Endothelial cell of umbilical vein (primary cell): Measurements from ENCODE around the gene SGCD. TPM values are rescaled to one million over a fixed set of nuclear protein-coding genes. Genes with fewer than 3 reads are reported as not detected.

Experiments
- BruUV-seq: library from RNA; stranded (reverse); fragments of 400-500 nt; replicated peaks from 2 replicates; lab custom pipeline; 2021; lab: Mats Ljungman, UMichigan
- CTCF ChIA-PET: fragments of 300-600, 350-600 bp; sonication (Branson Sonifier 250); formaldehyde crosslinking; loops from one replicate; lab custom pipeline; 2021; ENCODE audit warnings: antibody characterized with exemption, inconsistent platforms; lab: Charles Lee
- POLR2A ChIA-PET: fragments of 300-600, 350-600 bp; sonication (Branson Sonifier 250); formaldehyde crosslinking; loops from one replicate; lab custom pipeline; 2021; ENCODE audit warnings: antibody characterized with exemption, inconsistent platforms; lab: Charles Lee
- DNase-seq: peaks from one replicate; pipeline ENCODE4 v3.0.0-alpha.2; 2011; ENCODE audit warnings: low read depth, low spot score
- FAIRE-seq: peaks from 2 replicates; lab custom pipeline; 2011; peaks lifted over from hg19 to GRCh38; lab: Jason Lieb, UNC
- H2AFZ ChIP-seq: 2 replicates; pipeline ENCODE4 v1.6.0; 2012; ENCODE audit warnings: low read depth, low read length, control low read depth, inconsistent platforms
- H3K27ac ChIP-seq: 2 replicates; pipeline ENCODE4 v1.5.1; 2011; ENCODE audit warnings: low read depth, mild to moderate bottlenecking, control low read depth, low read length, moderate library complexity; ENCODE audit not compliant: insufficient read depth
- H3K27me3 ChIP-seq, 2 experiments: 2 replicates each; pipeline versions ENCODE4 v1.6.0 to v1.6.1; 2011; ENCODE audit warnings: low read length in 2 of 2, mixed read lengths in 1 of 2; ENCODE audit not compliant: control insufficient read depth in 2 of 2, insufficient read depth in 2 of 2
- H3K36me3 ChIP-seq, 2 experiments: 2 replicates in 1 of 2; 3 replicates in 1 of 2; pipeline ENCODE4 v1.5.1; 2011; ENCODE audit warnings: low read length in 2 of 2, mild to moderate bottlenecking in 1 of 2, moderate library complexity in 1 of 2; ENCODE audit not compliant: control insufficient read depth in 2 of 2, insufficient read depth in 2 of 2; ENCODE audit errors: extremely low read depth in 1 of 2
- H3K4me1 ChIP-seq: 3 replicates; pipeline ENCODE4 v1.5.1; 2011; ENCODE audit warnings: mild to moderate bottlenecking, low read length; ENCODE audit not compliant: control insufficient read depth, insufficient read depth; ENCODE audit errors: extremely low read depth
- H3K4me2 ChIP-seq: 2 replicates; pipeline ENCODE4 v1.6.1; 2011; ENCODE audit warnings: low read length, control low read depth, mixed read lengths; ENCODE audit not compliant: insufficient read depth
- H3K4me3 ChIP-seq, 3 experiments: fragments of 200-600 bp in 1 of 3; sonication (generic), shearing (Covaris generic) in 1 of 3; replicated peaks in 1 of 3; 2 replicates each; pipeline ENCODE4 v1.5.1; 2011 to 2016; ENCODE audit warnings: control low read depth in 3 of 3, low read length in 3 of 3, mild to moderate bottlenecking in 2 of 3, inconsistent platforms in 1 of 3, low read depth in 1 of 3, moderate library complexity in 1 of 3; ENCODE audit not compliant: insufficient read depth in 1 of 3
- H3K79me2 ChIP-seq: 2 replicates; pipeline ENCODE4 v1.6.0; 2012; ENCODE audit warnings: low read length, inconsistent platforms; ENCODE audit not compliant: control insufficient read depth, insufficient read depth
- H3K9ac ChIP-seq: replicated peaks from 2 replicates; pipeline ENCODE3; 2011; ENCODE audit warnings: low read length, control low read depth; ENCODE audit not compliant: insufficient read depth; ENCODE audit errors: extremely low read depth
- H3K9me1 ChIP-seq: replicated peaks from 3 replicates; pipeline ENCODE4 v1.6.0; 2011; ENCODE audit warnings: mild to moderate bottlenecking, low read length; ENCODE audit not compliant: control insufficient read depth, insufficient read depth; ENCODE audit errors: extremely low read depth
- H3K9me3 ChIP-seq: replicated peaks from 2 replicates; pipeline ENCODE4 v1.5.1; 2012; ENCODE audit warnings: low read length, inconsistent platforms; ENCODE audit not compliant: control insufficient read depth, insufficient read depth
- H4K20me1 ChIP-seq: replicated peaks from 2 replicates; pipeline ENCODE3; 2011; ENCODE audit warnings: mild to moderate bottlenecking, low read length; ENCODE audit not compliant: control insufficient read depth, insufficient read depth; ENCODE audit errors: extremely low read depth
- CTCF ChIP-seq, 2 donors: IDR thresholded peaks; 1 replicate in 1 of 2; 2 replicates in 1 of 2; pipeline ENCODE4 v1.5.1; 2011; ENCODE audit warnings: low read length in 2 of 2, mild to moderate bottlenecking in 2 of 2, moderate library complexity in 2 of 2, control low read depth in 1 of 2, inconsistent platforms in 1 of 2, low read depth in 1 of 2; ENCODE audit not compliant: insufficient read depth in 1 of 2; ENCODE audit errors: extremely low read depth in 1 of 2
- EZH2 ChIP-seq: IDR thresholded peaks from 2 replicates; pipeline ENCODE4 v1.6.1; 2012; ENCODE audit warnings: borderline replicate concordance, low read depth, mild to moderate bottlenecking, moderate library complexity, low read length, inconsistent platforms; ENCODE audit not compliant: severe bottlenecking
- FOS ChIP-seq: IDR thresholded peaks from 2 replicates; pipeline ENCODE4 v1.6.1; 2011; ENCODE audit warnings: mild to moderate bottlenecking, low read length, moderate library complexity, borderline replicate concordance; ENCODE audit not compliant: insufficient read depth
- GATA2 ChIP-seq: IDR thresholded peaks from 2 replicates; pipeline ENCODE4 v1.7.0; 2011; ENCODE audit warnings: low read depth, mild to moderate bottlenecking, moderate library complexity, mixed read lengths, low read length; ENCODE audit not compliant: insufficient read length, insufficient read depth
- JUN ChIP-seq: IDR thresholded peaks from 2 replicates; pipeline ENCODE4 v1.6.1; 2011; ENCODE audit warnings: borderline replicate concordance, low read depth; ENCODE audit not compliant: insufficient read length, insufficient read depth
- MAX ChIP-seq: IDR thresholded peaks from 2 replicates; pipeline ENCODE4 v1.6.1; 2011; ENCODE audit not compliant: insufficient read depth, insufficient read length
- MYC ChIP-seq: IDR thresholded peaks from one replicate; pipeline ENCODE4 v1.6.1; 2011; ENCODE audit warnings: mild to moderate bottlenecking, low read depth, low read length
- POLR2A ChIP-seq: IDR thresholded peaks from 2 replicates; pipeline ENCODE4 v1.6.1; 2012; ENCODE audit warnings: low read depth, mild to moderate bottlenecking, control low read depth, low read length
- POLR2AphosphoS5 ChIP-seq: IDR thresholded peaks from 2 replicates; pipeline ENCODE4 v1.6.1; 2012; ENCODE audit warnings: low read depth, mild to moderate bottlenecking, control low read depth, low read length, moderate library complexity; ENCODE audit not compliant: insufficient read depth
- dilution Hi-C: fragments of 300-500 bp; cut with MboI; formaldehyde crosslinking; loops from one replicate; pipeline ENCODE4 v1.15.0; 2019; ENCODE audit warnings: low sequenced_read_pairs; ENCODE audit not compliant: extremely low pct_ligation_motif_present
- intact Hi-C: fragments of 100-400 bp; cut with micrococcal nuclease; formaldehyde crosslinking; loops from one replicate; pipeline ENCODE4 v1.10.0; 2022
- polyA plus RNA-seq, 4 experiments: library from polyadenylated mRNA; depleted of rRNA in 3 of 4; stranded (reverse) in 3 of 4; unstranded in 1 of 4; fragments of >200 nt; gene quantifications; 2 replicates each; pipeline versions ENCODE4 v1.2.1 to v1.2.3, GENCODE V29; 2011 to 2012; ENCODE audit warnings: missing spikeins in 1 of 4
- total RNA-seq: library from RNA; stranded (reverse); gene quantifications from 2 replicates; pipeline ENCODE4 v1.2.3, GENCODE V29; 2021

SGCD gene
- total and polyA plus RNA-seq, 2 donors (not counting 3 experiments of a cell fraction or from before 2014, with no cell fraction given) = not detected

- TF ChIP-seq MAX = no peak
- TF ChIP-seq CTCF (IDR thresholded peaks at IDR 0.05; ENCODE audit: extremely low read depth in 1 of 2, insufficient read depth in 1 of 2, low read depth in 1 of 2, low read length in 2 of 2) = no peak
- no peak for TF ChIP-seq POLR2AphosphoS5
- no peak for TF ChIP-seq EZH2
- TF ChIP-seq JUN = no peak
- TF ChIP-seq MYC = no peak
- TF ChIP-seq FOS = no peak
- no peak for TF ChIP-seq GATA2
- no peak for TF ChIP-seq POLR2A
- POLR2A ChIA-PET = no interaction called here
- DNase-seq (no peak), FAIRE-seq (no peak)
- Histone ChIP-seq H3K4me1 (no peaks in the 10 kb centered on the region), H3K36me3 (no peaks in the 10 kb centered on the region), H3K9ac (no peak overlapping the region), H3K9me1 (no peaks in the 10 kb centered on the region), H3K79me2 (no peaks in the 10 kb centered on the region), H3K4me2 (no peak overlapping the region), H3K27ac (no peak overlapping the region), H3K9me3 (peaks cover 3% of the 10 kb centered on the region), H4K20me1 (no peaks in the 10 kb centered on the region), H2AFZ (no peak overlapping the region), H3K27me3 (no peaks in the 10 kb centered on the region), H3K4me3 (no peak overlapping the region)
- intact Hi-C loops = no loop called here
- dilution Hi-C loops = no loop called here
- CTCF ChIA-PET = no interaction called here
- BruUV-seq = no TSS peak
These were observed 170.8 kb downstream of the SGCD start for GRCh38 chr5:156497804-156498208.
